Glomerular visceral epithelial cell (primary cell): ENCODE data around the gene DNLZ.
A peak's percentile ranks its signal among the peaks of the same experiment; 100 is the strongest.
"Not testable (repeated sequence)": the region's sequence is repeated elsewhere in the genome, so short reads cannot be mapped to it uniquely, and the experiment has no call there.

Source experiments
- DNase-seq: peaks from one replicate; pipeline ENCODE4 v3.0.0-alpha.2; 2016; ENCODE audit errors: extremely low spot score

The DNLZ gene

DNA sequence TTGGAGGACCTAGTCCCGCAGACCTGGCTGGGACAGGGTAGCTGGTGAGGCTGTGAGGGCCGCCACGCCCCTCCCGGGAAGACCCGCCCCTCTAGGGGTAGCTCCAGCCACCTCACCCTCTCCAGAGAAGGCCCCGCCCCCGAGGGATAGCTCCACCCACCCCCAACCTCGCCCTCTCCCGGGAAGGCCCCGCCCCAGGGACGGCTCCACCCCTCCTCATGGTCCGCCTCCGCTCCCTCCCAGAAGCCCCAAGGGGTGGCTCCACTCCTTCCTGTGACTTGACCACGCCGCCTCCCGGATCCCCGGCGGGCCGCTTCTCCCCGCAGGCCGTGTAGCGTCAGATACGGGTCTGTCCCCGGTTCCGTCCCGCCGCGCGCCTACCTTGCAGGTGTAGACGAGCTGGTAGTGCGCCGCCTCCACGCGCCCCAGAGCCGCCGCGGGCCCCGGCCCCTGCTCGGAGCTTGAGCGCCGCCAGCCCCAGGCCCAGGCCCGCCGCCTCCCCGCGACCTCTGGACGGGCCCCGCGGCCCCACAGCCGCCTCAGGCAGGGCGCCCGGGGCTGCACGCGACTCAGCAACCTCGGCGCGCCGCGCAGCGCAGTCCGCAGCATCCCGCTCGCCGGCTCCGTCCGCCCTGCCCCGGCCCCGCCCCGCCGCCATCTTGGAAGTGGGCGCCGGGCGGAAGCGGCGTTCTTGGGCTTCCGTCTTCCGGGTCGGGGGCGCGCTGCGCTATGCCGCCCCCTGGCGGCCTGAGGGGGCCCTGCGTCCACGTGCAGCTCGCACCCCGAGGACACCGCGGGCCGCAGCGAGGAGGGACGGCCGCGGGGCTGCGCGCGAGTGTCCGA lies at the start of gene DNLZ:
DNLZ (minus strand) TSS at position 639 of the 843 bp plus-strand sequence; CDS start at position 609, 30 bp downstream.
- peak; percentile 97 for DNase-seq

DNA sequence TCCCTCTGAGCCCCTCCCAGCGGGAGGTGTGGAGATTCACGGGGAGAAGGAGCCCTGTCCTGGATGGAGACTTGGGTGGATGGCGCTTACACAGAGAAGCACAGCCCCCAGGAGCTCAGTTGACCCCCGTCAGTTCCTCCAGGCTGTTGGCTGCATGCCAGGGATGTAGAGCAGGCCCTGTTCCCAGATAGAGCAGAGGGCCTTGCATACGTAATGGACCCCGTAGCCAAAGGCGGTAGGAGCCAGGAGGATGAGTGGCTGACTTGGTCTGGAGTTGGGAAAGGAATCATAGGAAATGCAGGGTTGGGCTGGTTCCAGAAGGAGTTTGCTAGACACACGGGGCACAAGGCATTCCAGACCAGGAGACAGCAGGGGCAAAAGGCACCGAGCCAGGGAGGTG lies 49.4 kb upstream of the DNLZ start:
- no peak for DNase-seq

DNA sequence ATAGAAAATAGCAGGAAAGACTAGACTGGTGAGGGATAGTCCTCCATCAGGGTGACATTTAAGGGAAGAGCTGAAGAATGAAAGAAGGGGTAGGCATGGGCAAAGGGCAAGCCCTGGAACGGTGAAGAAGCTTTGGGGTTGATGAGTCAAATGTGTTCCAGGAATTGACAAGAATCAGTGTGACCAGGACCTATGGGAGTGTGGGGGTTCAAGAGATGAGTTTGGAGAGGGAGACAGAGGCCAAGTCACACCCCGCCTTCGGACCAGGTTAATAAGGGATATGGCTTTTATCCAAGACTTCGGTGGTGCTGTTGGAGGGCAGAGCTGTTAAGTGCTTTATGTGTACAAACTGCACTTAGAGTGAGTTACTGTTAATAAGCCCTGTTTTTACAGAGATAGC lies 47.8 kb upstream of the DNLZ start:
- DNase-seq: no peak

DNA sequence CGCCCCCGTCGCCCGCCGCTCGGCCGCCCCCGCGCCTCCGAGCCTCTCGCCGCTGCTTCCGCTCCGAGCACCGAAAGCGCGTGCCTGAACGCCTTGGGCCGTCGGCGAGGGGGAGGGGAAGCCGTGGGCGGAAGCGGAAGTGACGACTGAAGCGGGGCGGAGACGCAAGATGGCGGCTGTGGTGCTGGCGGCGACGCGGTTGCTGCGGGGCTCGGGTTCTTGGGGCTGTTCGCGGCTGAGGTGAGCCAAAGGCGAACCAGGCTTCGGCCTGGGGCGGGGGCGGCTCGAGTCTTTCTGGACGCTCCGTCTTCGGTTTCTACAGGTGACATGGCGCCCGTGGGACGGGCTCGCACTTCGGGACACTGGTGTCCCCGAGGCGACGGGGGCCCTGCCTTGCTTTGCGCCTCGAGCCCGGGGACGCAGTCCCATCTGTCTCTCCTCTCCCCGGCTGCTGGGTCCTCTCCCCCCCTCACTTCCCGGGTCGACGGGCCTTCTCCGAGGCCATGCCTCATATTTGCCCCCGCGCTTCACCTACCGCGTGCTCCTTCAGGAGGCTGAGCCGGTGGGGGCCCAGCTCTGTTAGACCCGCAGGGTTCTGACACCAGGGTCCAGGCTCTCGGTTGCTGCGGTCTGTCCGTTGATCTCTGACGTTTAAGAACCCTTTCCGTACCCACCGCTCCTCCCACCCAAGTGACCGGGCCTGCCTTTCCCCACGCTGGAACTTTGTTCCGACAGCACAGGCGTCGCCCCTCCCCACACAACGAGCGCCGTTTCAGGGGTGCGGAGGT lies 47.1 kb upstream of the DNLZ start, which contains the start of the genes ENTR1 and PMPCA:
ENTR1 (minus strand) TSS at position 115 of the 788 bp plus-strand sequence. CDS start 217 bp downstream, outside the sequence.
PMPCA (plus strand) TSS at position 159 of the 788 bp plus-strand sequence; CDS start at position 170, 11 bp downstream.
- DNase-seq: peak; percentile 86

DNA sequence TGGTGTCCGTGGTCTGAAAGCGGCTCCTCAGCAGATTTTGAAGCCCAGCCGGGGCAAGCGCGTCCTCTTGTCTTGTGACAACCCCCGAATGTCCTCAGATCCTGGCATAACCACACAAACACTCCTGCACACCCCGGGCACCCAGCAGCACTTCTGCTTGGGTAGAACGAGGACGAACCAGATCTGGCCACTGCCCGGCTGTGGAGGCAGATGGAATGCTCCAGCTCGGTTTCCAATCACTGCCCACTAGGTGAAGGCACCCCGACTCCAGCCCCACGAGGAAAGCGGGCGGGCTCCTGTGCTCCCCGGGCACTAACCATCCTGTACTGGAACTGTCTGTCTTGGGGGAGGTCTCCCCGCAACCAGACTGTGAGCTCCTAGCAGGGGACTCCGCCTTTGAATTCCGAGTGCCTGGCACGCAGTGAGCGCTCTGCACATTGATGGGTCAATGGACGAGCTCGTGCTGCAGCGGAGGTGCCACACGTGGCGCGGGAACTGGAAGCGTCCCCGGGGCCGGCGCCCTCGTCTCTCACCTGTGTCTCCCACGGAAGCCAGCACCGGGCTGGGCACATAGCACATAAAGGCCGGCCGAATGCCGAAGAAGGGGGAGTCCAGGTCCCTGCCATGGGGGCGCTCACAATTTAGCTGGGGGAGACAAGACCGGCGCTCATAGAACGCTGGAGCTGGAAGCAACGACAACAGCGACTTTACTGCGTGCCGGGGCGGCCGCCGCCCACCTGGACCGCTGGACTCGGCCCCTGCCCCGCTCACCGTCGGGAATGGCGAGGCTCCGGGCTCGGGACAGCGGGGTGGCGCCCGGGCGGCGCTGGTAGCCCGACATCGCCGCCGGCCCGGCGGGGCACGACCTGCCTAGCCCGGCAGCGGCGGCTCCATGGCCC lies 46.3 kb upstream of the DNLZ start:
- DNase-seq: peak; percentile 40

DNA sequence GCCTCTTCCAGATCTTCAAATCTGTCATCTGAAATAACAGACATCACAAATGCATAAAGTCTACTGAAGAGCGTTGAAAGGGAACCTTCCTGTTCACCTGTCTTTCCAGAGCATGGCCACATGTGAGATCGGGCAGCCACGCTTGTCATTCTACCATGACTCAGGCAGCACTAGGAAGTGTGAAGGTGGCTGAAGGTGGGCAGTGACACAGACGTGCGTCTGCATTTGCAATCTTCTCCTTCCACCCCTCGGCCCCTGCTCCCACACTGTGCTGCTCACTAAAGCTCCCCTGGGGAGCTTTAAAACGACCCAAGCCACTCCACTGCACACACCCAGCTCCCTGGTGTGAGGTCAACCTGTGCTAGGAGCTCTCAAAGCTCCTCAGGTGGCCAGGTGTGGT lies 44.4 kb upstream of the DNLZ start:
- no peak for DNase-seq

DNA sequence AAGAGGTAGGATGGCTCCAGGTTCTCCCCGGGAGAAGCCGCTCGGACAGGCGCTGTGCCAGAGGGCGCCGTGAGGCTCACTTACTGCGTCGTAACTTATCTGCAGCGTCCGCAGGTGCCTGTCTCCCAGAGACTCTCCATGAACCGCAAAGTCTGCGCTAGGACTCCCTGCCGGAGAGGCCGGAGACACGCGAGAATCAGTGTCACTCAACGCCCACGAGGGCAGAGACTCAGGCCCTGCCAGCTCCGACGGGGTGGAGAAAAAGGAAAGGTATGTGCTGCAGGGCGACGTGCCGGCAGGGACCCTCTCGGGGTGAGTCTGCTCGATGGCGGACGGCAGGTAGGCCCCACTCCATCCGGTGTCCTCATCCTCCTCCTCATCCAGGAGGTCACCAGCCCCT lies 43.5 kb upstream of the DNLZ start:
- not testable (repeated sequence) for DNase-seq

DNA sequence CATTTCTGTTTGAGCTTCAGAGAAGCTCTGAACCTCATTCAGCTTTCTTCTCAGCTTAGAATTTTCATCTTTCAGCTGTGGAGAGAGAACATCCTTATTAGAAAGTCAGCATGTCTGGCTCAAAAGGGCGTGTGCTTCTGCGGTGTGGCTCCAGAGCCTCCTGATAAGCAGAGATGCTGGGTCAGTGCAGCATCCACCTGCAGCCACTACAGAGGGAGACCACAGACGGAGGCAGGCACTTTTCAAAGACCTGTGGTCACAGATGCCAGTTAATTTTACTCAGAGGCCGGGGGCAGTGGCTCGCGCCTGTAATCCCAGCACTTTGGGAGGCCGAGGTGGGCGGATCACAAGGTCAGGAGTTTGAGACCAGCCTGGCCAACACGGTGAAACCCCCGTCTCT lies 42.4 kb upstream of the DNLZ start:
- not testable (repeated sequence) for DNase-seq

DNA sequence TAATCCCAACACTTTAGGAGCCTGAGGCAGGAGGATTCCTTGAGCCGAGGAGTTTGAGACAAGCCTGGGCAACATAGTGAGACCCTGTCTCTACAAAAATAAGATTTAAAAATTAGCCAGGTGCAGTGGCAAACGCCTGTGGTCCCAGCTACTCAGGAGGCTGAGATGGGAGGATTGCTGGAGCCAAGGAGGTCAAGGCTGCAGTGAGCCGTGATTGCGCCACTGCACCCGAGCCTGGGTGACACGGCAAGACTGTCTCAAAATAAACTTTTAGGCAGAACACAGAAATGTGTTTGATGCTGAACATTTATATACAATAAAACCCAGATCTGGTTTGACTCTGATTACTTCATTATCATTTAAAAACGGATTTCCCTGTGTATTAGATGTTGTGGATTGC lies 41.9 kb upstream of the DNLZ start:
- DNase-seq: no peak

DNA sequence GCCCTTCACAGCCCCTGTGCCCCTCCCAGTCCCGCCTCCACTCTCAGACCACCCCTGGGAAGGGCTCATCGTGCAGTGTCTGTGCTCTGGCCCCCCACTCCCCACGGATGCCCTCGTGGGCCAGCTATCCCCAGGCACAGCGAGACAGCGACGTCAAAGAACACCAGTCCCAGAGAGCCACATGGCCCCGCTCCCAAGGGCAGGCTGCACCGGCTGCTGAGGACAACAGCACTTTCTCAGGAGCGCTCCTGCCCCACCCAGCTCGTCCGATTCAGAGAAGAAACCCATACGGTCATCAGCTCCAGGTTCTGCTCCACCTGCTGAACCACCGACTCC lies 41.2 kb upstream of the DNLZ start:
- DNase-seq: no peak

DNA sequence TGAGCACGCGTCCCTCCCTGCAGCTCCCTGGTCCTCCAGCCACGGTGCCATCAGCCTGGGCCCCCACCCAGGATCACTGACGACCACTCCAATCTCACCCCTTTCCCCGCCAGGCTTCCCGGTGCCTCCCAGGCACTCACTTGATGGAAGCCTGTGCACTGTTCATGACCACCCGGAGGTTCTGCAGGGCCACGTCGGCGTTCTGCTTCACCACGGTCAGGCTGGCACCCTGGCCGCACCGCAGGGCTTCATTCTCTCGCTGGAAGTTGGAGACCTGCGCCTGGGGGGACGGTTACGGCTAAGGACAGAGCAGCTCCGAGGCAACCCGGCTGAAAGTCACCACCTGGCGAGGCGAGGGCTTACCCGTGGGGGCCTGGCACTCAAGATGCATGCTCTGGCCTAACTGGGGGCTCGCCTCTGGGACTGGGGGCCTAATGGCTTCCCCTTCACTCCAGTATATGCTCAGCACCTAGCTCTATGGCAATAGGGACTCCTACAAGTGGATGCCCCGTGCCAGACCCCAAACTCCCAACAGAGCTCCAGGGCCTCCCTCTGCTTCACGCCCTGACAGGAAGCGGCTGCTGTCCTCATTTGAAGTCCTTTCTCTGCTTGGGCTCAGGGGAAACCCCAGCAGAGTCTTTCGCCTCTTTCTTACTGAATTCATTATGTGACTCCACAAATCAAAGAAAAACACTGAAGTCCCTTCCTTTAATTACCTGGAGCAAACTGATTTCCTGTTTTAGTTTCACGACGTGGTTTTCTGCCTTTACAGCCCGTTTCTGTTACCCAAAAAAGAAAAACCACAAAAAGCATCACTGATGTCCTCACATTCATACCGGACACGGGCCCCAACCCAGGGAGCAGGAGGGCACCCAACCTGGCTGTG lies 40.6 kb upstream of the DNLZ start:
- DNase-seq: no peak

DNA sequence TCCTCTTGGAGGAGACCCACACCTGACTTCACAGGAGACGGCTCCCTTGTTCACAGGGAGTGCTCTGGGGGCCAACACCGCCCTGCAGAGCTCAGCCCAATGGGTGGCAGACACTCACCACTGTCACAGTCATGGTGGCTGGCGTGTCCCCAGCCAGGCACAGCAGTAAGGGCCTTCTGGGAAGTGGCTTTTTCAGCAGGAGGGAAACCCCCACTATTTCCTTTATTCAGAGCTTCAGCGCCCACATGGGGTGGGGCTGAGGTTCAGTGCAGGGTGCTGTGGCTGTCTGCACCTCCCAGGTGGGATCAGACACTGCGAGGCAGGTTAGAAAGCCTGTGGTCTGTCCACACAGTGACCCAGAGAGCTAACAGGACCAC lies 40.0 kb upstream of the DNLZ start:
- DNase-seq: no peak

DNA sequence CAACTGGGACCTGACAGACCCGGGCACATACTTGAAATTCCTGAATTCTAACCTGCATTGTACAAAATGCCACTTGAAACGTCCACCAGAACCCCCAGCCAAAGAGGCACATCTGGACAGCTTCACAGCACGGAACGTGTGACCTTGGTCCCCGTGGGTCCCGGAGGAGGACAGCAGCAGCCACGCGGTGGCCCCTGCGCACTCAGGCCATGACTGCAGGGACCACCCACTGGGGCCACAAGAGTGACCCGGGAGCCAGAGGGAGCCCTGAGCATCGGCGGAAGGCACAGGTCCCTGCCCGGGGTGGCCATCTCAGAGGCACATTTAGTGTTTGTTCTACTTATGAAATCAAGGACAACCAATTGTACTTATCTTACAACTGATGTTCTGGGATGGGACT lies 38.5 kb upstream of the DNLZ start:
- no peak for DNase-seq

DNA sequence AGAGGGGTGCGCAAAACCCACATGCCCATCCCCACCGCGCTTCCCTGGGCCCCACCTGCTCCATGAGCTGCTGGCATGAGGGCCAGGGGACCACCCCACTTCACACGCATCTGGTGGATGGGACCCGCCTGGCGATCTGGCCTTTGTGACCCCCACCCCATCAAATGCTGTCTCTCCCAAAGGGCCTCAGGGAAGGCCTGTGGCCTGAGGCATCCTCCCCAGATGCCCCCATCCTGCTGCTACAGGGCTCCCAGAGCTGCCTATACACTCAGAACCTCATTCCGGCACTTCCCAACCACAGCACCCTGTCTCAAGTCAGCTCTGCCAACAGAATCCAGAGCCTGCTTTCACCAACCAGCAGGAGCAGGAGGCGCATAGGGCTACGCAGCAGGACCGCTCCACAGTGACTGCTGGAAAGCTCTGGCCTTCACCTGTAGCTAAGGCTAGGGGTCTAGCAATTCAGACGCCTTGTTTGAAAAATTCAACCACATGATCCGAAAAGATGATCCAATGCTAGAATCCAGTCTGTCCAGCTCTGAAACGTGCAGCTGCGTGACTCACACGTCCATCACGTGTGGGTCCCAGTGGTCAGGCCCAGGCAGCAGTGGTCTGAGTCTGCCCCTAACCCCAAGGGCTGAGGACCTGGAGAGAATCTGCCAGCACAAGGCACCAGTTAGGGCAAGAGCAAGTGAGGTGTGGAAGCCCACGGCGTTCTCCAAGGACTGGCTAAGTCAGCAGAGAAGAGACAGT lies 37.8 kb upstream of the DNLZ start:
- no peak for DNase-seq

DNA sequence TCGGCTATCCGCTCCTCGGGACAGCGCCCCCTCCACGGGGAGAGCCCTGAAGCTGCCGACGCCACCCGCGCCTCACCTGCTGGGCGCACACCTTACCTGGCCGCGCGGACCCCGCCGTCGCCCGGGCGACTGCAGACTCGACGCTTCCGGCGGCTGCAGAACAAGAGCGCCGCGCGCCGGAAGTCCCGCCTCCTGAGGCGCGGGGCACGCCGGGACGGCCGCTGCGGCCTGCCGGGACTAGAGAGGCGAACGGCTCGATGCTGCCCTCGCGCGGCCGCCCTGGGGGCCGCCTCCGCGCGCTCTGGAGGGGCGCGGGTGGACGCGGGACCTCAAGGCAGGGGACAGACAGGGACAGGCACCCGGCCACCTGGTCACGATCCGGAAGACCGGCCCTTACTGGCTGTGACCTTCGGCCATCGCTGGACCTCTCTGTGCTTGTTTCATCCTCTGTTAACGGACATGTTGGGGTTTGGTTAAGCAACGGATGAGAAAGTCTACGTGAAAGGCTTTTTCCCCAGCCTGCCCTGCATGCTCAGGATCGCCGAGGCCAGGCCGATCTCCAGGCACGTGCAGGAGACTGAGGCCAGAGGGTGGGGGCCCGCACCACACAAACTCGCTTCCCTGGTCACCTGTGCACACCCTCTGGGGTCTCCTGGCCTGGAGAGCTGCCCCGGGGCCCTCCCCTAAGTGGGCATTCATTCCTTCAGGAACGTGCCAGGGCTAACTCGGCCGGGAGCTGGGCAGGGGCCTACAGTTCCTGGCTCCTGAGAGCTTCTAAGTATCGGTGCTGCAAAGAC lies 36.7 kb upstream of the DNLZ start, which contains the start of gene SNAPC4:
SNAPC4 (minus strand) TSS at position 133 of the 797 bp plus-strand sequence. CDS start 1,742 bp downstream, outside the sequence.
- DNase-seq: peak; percentile 91

DNA sequence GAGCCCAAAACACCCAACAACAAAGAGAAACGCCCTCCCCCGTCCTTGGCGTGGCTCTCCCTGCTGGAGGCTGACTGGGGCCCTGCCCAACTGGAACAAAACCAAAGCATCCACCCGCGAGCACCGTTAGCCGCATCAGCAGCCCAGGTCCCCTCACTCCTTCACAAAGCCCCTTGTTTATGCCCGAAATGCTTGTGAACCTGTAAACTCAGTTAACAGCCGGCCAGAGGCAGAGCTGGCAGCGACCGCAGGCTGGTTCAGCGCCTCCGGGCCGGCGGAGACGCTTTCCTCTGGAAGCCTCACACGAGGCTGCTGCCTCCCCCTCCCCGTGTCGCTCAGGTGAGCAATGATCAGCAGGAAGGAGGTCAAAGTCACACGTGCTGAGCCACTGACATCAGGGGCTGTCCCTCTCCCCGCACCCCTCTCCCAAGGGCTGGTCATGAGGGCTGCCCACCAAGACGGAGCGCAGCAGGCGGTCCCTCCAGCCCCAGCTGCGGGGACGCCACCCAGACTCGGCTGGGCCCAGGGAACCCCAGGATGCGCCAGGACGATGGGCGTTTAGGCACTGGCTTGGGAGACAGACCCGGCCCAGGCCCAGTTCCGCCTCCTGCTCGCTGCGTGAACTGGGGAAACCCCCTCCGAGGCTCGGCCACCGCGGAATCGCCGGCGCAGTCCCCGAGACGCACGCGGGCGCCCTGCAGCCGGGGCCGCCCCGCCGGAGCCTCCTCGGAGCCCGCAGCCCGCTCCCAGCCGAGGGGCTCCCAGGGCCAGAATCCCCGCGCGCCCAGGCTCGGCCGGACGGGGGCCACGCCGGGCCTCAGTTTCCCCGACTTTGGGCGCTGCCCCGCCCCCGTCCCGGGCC lies 35.9 kb upstream of the DNLZ start:
- DNase-seq: peak; percentile 25

DNA sequence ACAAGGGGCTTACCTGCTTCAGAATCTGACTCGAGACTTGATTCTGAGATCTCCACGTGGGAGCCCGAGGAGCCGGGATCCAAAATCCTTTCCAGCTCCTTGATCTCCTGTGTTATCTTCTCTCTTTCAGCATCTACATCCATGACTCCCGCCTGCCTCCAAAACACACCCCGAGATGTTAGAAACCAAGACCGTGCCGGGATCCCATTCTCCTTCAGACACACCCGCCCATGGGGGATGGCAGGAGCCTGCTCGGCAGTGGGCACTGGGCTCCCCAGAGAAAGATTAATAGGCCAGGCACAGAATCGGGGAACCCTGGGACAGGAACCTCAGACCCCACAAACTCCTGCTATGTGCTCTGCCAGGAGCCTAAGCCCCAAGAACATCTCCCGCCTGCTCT lies 34.7 kb upstream of the DNLZ start:
- DNase-seq: no peak

DNA sequence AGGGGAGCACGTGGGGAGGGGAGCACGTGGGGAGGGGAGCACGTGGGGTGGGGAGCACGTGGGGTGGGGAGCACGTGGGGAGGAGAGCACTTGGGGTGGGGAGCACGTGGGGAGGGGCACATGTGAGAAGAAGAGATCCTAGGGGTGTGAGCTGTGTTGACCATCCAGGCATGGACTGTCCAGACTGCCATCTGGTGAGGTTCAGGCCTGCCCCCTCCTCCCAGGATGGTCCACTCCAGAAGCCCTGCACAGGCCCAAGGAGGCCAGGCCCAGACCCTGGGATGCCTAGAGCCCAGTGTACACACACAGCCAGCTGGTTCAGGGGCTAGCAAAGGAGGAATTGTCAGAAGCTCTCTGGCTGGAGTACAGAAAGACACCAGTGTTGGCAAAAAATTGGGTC lies 34.1 kb upstream of the DNLZ start:
- no peak for DNase-seq
